ENCODE data around the gene GPHA2. TPM values are rescaled to one million over a fixed set of nuclear protein-coding genes. Genes with fewer than 3 reads are reported as not detected.
A peak's percentile ranks its signal among the peaks of the same experiment; 100 is the strongest.

Gene GPHA2
- polyA plus RNA-seq, 2 of the 4 experiments (the other 2 are of a cell fraction): not detected

- Histone ChIP-seq H3K4me2 (peak overlapping the region; percentile 85), H3K4me3 (peak overlapping the region; percentile 49), H3K4me1 (peaks cover 68% of the 10 kb centered on the region), H3K27ac (peak overlapping the region; percentile 92 to 97), H3K9me3 (no peaks in the 10 kb centered on the region)
- WGBS (ENCODE audit: missing lambda C conversion rate): 43% methylated on average over 8 of the region's 10 CpGs
- ChIA-PET CTCF (interaction anchor here (0.7 to 31.5 kb wide), 10 partner anchors 12 to 121 kb away, joined by 3 to 1607 read pairs (median 18); partner anchors contain the start of genes ARL2, ATG2A, CDC42BPG and EHD1), POLR2A (interaction anchor here (2.1 kb wide), 1 partner anchor 24 kb away, joined by 6 read pairs; no protein-coding TSS in a partner anchor)
- TF ChIP-seq ZSCAN20 (CRISPR knock-in tag; IDR thresholded peaks at IDR 0.05) (no peak), TFCP2L1 (CRISPR knock-in tag; IDR thresholded peaks at IDR 0.05) (no peak), NFE2L2 (conservative IDR thresholded peaks at IDR 0.05; ENCODE audit: low read length) (no peak)
- ATAC-seq (no peak), DNase-seq (ENCODE audit: low read depth in 1 of 2, low spot score in 1 of 2) (no peak), FAIRE-seq (no peak)
Measured at GRCh38 chr11:64892838-64893193, 42.9 kb downstream of the GPHA2 start.

- ChIA-PET POLR2A (interaction anchor here (2.1 kb wide), 1 partner anchor 24 kb away, joined by 6 read pairs; no protein-coding TSS in a partner anchor), CTCF (interaction anchor here (1.3 to 31.5 kb wide), 8 partner anchors 14 to 122 kb away, joined by 3 to 1607 read pairs (median 18); partner anchors contain the start of genes ARL2, ATG2A, CDC42BPG and EHD1)
- Histone ChIP-seq H3K27ac (peak overlapping the region; percentile 92 to 97), H3K4me3 (peak overlapping the region; percentile 49), H3K4me1 (peaks cover 72% of the 10 kb centered on the region), H3K9me3 (no peaks in the 10 kb centered on the region), H3K4me2 (peak overlapping the region; percentile 85)
- no peak for ATAC-seq
- TF ChIP-seq CBX8 (IDR thresholded peaks at IDR 0.05) (no peak), USF2 (IDR thresholded peaks at IDR 0.05) (no peak), RNF2 (IDR thresholded peaks at IDR 0.05; ENCODE audit: borderline replicate concordance, low read depth) (no peak), RCOR1 (IDR thresholded peaks at IDR 0.05; ENCODE audit: low read depth, low read length) (no peak), KDM1A (IDR thresholded peaks at IDR 0.05; ENCODE audit: low read depth) (no peak), CHD2 (IDR thresholded peaks at IDR 0.05; ENCODE audit: low read length, partially characterized antibody) (no peak), ZC3H11A (IDR thresholded peaks at IDR 0.05) (no peak), EP300 (IDR thresholded peaks at IDR 0.05) (no peak), HDAC2 (IDR thresholded peaks at IDR 0.05) (no peak), CEBPB (IDR thresholded peaks at IDR 0.05) (no peak), ZFP36 (IDR thresholded peaks at IDR 0.05; ENCODE audit: borderline replicate concordance, partially characterized antibody) (no peak)
- TF ChIP-seq, protein P1, sequence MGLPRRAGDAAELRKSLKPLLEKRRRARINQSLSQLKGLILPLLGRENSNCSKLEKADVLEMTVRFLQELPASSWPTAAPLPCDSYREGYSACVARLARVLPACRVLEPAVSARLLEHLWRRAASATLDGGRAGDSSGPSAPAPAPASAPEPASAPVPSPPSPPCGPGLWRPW (IDR thresholded peaks at IDR 0.05): no peak
- DNase-seq (ENCODE audit: low read depth in 1 of 2, low spot score in 1 of 2): no peak
- 49% methylated on average over 11 of the region's 11 CpGs for WGBS (ENCODE audit: missing lambda C conversion rate)
- FAIRE-seq: no peak
Measured at GRCh38 chr11:64892411-64892831, 43.3 kb downstream of the GPHA2 start.

GRCh38 chr11:64891880-64892279, 43.8 kb downstream of the GPHA2 start:
- FAIRE-seq: no peak
- ChIA-PET POLR2A (no interaction called here), CTCF (interaction anchor here (2.0 to 31.5 kb wide), 6 partner anchors 8 to 122 kb away, joined by 8 to 1607 read pairs (median 74); partner anchors contain the start of genes ARL2, ATG2A, CDC42BPG and EHD1)
- TF ChIP-seq HOXB13 (CRISPR knock-in tag; IDR thresholded peaks at IDR 0.05; ENCODE audit: low read depth) (no peak), JUN (IDR thresholded peaks at IDR 0.05) (no peak), EP300 (IDR thresholded peaks at IDR 0.05) (no peak), KDM5A (IDR thresholded peaks at IDR 0.05) (no peak), ESRRA (IDR thresholded peaks at IDR 0.05; ENCODE audit: borderline replicate concordance, low read length) (no peak), MYC (IDR thresholded peaks at IDR 0.05; ENCODE audit: borderline replicate concordance, low read length) (no peak), ZFP36 (IDR thresholded peaks at IDR 0.05; ENCODE audit: borderline replicate concordance, partially characterized antibody) (no peak)
- TF ChIP-seq, protein P2, sequence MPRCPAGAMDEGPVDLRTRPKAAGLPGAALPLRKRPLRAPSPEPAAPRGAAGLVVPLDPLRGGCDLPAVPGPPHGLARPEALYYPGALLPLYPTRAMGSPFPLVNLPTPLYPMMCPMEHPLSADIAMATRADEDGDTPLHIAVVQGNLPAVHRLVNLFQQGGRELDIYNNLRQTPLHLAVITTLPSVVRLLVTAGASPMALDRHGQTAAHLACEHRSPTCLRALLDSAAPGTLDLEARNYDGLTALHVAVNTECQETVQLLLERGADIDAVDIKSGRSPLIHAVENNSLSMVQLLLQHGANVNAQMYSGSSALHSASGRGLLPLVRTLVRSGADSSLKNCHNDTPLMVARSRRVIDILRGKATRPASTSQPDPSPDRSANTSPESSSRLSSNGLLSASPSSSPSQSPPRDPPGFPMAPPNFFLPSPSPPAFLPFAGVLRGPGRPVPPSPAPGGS (IDR thresholded peaks at IDR 0.05): no peak
- Histone ChIP-seq H3K27ac (peak overlapping the region; percentile 92 to 97), H3K4me2 (peak overlapping the region; percentile 85), H3K4me3 (peak overlapping the region; percentile 49), H3K4me1 (peaks cover 77% of the 10 kb centered on the region), H3K9me3 (no peaks in the 10 kb centered on the region)
- no peak for DNase-seq (ENCODE audit: low read depth in 1 of 2, low spot score in 1 of 2)
- ATAC-seq: no peak
- WGBS (ENCODE audit: missing lambda C conversion rate): 58% methylated on average over 5 of the region's 5 CpGs
